HG03469 (cell line): ENCODE measurements around the gene SLC39A11.

ENCODE experiments used
- ATAC-seq: cut with Tn5 transposase; IDR thresholded peaks from one replicate; pipeline ENCODE4 v1.9.1; 2021; ENCODE audit warnings: mild to moderate bottlenecking, moderate library complexity, moderate number of reproducible peaks; ENCODE audit not compliant: unreplicated experiment

The SLC39A11 gene

DNA sequence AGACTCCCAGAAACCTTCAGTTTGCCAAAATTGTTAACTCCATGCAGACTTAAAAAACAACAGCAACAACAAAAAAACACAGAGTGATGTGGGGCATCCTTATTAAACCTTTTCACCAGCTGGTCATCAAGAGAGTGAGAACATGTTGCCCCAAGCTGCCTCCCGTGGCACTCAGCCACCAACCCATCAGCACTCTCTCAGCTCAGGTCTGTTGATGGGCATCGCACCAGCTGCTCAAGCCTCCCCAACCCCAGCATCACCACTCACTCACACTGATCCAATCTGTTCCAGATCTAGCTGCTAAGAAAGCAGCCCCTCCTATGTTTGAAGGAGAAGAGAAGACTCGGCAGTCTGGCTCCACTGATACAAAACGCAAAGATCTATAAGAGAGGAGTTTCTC is 46.8 kb downstream of the SLC39A11 start:
- ATAC-seq = no peak

DNA sequence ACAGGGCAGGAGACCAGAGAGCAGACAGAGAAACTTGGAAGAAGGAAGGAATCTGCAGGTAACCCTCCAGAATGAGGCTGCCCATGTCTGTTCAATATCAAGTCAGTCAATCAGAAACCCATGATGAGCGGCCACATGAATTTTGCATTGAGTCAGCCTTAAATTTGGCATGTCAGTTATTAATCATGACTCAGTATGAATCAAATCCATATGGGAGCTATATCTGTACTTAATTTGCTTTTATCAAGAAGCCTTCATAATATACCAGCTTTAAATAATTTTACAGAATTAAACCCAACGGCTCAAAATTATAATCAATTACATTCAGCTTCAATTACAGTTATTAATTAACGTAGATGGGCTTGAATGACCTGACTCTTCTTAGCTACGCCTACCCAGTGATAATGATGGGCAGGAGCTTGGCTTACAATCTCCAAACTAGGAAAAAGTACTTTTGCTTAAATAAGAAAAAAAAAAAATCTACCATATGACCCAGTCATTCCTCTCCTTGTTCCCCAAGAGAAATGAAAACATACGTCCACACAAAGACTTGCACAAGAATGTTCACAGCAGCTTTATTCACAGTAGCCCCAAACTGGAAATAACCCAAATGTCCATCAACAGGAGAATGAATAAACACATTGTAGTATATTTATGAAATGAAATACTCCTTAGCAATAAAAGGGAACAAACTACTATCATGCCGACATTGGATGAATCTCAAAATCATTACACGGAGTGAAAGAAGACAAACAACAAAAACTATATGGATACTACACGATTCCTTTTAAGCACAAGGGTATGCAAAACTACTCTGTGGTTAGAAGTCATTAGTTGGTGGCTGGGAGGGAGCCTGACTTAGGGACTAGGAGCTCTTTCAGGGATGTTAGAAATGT is 48.6 kb downstream of the SLC39A11 start:
- no peak for ATAC-seq

DNA sequence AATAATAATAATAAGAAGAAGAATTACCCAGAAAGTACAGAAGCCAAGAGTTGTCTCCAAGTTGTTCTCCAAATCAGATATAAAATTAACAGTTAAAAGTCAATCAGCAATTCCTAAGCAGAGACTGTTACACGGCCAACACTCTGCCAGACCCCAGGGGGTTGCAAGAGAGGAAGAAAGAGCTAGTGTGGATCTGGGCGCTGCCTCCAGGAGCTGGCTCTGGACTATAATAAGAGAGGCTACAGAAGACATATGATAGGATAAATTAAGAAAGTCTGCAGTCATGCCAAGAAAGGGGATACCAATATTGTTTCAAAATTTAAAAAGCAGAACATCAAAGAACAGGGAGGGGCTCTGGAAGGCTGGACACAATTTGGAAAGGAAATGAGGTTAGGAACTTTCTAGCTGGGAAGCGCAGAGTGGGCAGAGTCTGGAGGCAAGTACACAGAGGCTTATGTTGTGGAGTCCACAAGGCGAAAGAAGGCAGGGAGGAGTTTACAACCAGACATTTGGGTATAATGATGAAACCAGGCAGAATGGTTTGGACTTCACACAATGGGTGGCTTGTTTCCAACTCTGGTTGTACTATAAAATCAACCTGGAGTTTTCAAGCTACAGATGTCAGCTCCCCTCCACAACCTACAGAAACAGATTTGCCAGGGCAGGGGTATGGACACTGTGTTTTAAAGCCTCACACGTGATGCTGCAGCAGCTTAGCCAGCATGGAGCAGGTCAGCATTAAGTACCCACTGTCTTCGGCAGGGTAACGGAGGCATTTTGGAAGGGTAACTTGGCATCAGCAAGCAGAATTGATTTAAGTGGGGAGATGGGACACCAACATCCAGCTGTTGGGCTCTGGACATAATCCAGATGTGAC is 49.4 kb downstream of the SLC39A11 start:
- ATAC-seq = no peak

DNA sequence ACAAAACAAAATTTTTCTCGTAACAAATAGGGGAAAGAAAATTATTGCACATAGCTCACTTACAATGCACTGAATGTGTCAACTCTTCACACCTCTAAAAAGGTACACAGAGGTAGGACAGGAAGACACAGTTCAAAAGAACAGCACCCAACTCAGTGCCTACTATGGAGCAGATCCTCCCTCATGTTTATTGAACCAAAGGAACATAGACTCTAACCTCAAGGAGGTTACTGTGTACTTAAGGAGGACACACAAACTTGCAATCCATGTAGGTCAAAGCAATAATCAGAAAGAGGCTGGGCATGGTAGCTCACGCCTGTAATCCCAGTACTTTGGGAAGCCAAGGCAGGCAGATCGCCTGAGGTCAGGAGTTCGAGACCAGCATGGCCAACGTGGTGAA is 50.3 kb downstream of the SLC39A11 start:
- no peak for ATAC-seq

DNA sequence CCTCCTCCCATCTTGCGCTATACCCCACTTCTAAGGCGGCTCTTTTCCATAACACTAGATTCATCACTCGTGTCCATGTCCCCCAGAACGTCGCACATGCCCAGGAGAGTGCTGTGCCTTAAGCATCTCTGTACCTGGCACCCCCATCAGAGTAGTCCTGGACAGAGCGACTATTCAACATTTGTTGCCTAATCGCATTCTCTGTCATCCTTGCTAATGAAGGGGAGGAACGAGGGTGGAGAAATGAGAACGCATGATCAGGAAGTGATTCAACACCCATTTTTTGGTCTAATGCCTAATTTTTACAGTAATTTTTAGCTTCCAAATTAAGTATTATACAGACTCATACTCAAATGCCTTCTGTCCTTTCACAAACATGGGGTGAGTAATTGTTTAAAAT is 53.2 kb downstream of the SLC39A11 start:
- no peak for ATAC-seq

DNA sequence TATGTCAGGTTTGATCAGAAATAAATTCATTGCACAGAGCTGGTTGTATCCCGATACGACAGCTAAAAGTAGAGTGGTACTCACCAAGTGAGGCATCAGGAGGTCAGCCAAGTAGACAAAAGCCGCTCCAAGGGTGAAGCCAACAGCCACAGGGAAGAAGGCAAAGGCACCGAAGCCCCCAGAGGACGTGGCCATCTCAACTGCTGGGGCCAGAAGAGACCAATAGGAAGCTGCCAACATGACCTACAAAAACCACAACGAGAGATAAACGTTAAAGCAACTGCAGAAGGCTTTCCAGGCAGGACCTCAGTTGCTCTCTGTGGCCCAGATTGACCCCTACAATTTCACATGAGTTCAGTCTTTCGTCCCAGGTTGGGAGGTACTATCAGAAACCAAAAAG is 61.0 kb downstream of the SLC39A11 start:
- ATAC-seq = no peak

DNA sequence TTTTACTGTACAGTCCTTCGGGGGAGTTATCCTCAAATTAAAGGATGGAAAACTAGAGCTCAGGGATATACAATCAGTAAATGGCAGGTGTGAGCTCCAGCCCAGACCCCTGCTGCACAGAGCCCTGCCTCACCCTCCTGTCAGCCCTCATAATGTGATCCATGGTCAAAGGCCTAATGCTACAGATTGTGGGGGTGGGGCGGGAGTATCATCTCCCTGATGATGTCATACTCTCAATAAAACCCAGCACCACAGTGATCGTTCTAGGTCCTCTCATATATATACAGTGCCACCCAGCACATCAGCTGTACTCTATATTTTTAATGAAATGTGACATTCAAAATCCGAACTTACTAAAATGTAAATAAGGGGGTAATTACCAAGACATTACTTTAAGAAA is 61.5 kb downstream of the SLC39A11 start:
- no peak for ATAC-seq

DNA sequence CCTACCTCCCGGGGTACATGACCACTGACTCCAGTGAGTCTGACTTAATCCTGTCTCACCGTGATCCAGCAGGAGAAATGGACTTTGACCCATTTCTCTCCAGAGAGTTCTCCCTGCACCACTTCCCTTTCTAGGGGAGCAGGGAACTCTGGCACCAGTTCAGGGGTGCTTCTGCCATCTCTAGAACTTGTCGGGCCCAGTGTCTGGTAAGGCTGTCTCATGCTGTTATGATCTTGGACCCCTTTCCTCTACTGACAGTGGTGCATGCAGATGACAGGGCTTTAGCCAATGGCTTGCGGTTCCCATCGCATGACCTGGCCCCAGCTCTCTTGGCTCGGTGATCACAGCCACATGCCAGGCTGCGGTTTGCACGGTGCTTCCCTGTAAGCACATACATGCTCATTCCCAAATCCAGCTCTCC is 62.0 kb downstream of the SLC39A11 start:
- ATAC-seq = no peak

DNA sequence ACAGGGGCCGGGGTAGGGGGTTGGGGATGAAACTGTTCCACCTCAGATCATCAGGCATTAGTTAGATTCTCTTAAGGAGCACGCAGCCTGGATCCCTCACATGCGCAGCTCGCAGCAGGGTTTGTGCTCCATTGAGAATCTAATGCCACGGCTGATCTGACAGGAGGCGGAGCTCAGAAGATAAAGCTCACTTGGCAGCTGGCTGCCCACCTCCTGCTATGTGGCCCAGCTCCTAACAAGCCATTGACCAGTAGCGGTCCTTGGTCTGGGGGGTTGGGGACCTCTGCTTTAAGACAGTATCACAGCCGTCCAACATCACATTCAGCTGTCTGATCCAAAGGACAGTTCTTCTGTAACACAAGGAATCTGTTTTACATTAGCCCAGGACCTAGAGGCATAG is 62.5 kb downstream of the SLC39A11 start:
- no peak for ATAC-seq

DNA sequence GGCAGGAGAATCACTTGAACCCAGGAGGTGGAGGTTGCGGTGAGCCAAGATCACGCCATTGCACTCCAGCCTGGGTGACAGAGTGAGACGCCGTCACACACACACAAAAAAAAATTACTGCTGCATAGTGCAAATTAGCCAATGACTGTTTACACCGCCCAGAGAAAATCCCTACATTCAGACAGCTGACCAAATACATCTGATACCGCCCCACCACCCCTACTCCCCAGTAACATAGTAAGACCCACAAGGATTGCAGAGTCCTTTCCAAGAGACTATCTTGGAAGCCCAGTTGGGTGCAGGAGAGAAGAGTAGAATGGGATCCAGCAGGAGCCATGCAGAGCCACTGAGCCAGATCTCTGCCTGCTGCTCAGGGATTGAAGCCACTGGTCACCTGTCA is 63.5 kb downstream of the SLC39A11 start:
- no peak for ATAC-seq

DNA sequence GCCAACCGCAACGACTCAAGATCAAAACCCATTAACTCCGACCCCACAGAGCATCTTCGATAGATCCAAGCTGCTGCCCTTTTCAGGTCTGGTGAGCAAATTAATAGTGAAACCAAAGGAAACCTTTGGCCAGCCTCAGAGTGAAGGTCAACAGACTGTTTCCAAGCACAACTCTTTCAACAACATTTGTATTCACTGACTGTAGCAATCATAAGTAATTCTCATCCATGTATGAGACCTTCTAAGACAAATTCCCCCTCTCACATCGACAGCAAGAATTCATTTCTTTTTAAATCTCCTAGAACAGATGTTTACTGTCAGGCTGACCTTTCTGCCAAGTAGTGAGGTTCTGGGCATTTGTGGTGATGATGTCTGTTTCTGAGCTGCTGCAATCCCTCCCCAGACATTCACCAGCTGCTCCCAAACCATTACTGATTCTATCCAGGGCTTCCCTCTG is 64.2 kb downstream of the SLC39A11 start:
- ATAC-seq = no peak

DNA sequence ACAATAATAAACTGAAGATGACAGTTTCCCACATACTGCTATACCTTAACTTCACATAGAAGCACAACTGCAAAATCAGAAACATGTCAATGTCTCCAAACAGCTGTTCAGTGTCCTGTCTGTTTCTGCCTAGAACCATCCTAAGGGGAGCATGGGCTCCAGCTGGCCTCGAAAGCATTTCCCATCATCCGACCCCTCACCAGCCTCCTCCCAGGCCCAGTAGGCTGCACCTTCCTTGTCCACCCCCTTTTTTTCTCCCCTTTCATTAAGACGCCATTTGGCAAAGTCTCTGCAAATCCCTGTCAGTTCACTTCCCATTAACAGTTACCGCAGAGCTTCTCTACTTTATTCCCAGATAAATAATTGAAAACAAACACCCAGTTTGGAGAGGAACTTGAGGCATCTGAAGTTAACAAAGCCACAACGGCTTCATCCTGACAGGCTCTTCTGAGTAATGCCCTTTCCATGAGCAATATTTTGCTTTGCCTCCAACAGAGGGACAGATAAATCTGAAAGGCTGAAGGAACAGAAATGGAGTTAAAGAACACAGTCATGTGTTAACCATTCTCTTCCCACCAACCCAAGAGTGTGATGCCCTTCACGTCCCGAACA is 65.3 kb downstream of the SLC39A11 start:
- ATAC-seq = no peak

DNA sequence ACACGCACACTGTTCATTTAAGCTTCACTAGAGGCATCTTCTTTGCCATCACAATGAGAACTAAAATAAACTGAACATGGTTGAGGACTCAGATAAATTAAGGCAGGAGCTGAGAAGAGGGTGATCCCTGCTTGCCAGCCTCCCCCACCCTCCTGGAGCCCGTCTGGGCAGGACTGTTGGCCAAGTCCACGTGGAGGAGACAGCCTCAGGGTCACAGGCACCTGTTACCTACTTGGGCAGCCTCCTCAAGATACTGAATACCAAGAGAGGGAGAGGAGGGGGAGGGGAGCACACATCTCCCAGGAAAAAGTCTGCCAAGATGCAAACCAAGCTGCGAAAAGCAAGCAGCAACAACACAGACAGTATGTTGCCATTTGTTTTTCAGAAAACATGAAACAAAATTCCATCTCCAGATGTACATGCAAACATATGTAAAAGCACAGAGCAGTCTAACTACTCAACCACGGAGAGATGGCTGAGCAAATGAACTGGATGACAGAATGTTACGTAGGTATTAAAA is 67.4 kb downstream of the SLC39A11 start:
- ATAC-seq = no peak

DNA sequence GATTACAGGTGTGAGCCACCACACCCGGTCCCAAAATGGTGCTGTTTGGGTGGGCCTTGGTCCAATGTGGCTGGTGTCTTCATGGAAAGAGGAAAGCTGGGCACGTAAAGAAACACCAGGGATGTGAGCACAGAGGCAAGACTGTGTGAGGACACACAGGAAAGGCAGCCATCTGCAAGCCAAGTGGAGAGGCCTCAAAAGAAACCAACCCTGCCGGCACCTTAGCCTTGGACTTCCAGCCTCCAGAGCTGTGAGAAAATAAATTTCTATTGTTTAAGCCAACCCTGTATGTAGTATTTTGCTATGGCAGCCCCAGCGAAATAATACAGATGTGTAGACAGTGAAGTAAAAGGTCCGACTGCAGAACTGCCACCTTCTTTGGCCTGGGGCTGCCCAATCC is 68.7 kb downstream of the SLC39A11 start:
- no peak for ATAC-seq

DNA sequence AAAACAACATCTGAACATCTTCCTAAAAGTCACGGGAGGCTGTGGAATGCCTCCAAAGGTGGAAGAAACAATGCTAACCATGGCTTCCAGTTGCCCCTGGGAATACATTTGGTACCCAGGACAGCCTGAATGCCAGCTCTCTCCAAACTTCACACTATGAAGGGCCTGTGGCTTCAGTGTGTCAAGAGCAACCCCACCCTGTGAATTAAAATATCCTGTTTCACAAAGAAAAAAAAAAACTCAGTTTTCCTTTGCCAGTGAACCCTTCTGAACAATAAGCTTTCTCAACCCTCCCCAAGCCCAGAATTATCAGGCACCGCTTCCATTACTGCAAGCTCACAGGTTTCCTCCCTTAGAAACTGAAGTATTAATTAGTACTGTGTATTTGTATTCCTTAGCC is 69.8 kb downstream of the SLC39A11 start:
- no peak for ATAC-seq

DNA sequence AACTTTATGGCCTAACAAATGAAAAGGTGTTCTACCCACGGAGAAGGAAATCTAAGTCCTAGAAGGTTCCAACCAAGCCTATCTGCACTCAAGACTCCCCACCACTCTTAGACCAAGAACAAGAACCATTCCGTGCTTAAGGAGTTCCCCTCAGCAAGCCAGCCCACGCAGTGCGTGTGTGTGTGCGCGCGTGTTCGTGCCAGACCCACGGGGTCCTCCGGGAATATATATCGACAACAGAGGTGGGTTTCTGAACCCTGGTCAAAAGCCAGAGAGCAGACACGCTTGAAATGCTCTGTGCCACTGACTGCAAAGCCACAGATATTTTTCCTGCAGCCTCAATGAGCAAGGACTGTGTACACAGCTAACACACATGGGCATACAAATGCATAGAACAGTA is 70.7 kb downstream of the SLC39A11 start:
- no peak for ATAC-seq

DNA sequence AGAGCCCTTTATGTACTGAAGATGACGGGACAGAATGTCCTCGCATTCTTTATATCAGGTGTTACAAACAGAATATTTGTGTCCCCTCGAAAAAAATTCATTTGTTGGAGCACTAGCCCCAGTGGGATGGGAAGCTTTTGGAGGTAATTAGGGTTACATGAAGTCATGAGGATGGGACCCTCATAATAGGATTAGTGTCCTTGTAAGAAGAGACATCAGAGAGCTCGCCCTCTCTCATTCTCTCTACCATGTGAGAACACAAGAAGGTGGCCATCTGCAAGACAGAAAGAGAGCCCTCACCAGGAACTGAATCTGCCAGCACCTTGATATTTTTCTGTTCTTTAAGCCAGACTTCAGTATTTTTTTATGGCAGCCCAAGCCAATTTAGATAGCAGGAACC is 72.4 kb downstream of the SLC39A11 start:
- no peak for ATAC-seq

DNA sequence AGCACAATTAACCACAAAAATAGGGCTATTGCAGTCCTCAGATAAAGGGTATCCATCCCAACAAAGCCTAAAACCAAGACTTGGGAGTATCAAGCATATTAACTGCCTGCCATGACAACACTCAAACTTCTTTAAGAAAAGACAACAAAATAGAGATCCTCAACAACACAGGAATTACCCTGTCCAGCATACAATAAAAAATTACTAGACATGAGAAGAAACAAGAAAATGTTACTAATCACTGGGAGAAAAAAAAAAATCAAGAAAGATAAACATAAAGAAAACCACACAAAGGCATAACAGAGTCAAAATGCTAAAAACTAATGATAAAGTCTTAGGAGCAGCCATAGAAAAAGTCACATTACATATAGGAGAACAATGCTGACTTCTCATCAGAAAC is 73.9 kb downstream of the SLC39A11 start:
- ATAC-seq = no peak

DNA sequence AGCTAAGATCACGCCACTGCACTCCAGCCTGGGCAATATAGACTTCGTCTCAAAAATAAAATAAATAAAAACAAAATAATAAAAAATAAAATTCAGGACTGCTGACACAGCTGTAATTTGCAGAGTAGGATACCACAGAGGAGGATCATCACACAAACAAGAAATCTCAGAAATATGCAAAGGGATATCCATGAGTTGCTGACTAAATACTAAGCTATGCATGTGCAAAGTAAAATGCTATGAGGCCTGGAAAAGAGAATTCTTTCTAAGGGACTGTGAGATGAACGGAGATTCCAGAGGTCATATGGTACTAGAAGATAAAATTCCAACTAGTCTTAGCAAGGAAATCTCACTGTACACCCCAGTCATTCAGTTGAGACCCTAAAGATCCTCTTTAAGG is 74.8 kb downstream of the SLC39A11 start:
- ATAC-seq = no peak

DNA sequence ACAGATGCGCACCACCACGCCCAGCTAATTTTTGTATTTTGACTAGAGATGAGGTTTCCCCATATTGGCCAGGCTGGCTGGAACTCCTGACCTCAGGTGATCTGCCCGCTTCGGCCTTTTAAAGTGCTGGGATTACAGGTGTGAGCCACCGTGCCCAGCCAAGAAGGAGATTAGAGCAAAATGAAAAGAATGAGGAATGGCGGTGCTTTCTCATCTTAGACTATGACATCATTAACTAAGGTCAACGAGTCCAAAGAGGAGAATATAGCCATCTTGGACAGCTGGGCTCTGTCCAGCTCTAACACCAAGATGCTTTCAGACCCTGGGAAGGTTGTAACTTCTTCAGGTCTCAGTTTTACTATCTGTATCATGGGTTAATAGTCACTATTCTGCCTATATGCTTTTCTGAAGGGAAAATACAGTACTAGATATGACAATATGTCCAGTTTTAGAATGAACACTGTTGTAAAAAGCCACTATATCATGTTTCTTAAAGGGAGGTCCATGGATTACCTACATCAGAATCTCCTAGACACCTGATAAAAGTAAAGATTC is 76.7 kb downstream of the SLC39A11 start:
- ATAC-seq = no peak
